ENCODE data around the gene CD163.
"Not testable (repeated sequence)": the region's sequence is repeated elsewhere in the genome, so short reads cannot be mapped to it uniquely, and the experiment has no call there.

- TF ChIP-seq, protein P1, sequence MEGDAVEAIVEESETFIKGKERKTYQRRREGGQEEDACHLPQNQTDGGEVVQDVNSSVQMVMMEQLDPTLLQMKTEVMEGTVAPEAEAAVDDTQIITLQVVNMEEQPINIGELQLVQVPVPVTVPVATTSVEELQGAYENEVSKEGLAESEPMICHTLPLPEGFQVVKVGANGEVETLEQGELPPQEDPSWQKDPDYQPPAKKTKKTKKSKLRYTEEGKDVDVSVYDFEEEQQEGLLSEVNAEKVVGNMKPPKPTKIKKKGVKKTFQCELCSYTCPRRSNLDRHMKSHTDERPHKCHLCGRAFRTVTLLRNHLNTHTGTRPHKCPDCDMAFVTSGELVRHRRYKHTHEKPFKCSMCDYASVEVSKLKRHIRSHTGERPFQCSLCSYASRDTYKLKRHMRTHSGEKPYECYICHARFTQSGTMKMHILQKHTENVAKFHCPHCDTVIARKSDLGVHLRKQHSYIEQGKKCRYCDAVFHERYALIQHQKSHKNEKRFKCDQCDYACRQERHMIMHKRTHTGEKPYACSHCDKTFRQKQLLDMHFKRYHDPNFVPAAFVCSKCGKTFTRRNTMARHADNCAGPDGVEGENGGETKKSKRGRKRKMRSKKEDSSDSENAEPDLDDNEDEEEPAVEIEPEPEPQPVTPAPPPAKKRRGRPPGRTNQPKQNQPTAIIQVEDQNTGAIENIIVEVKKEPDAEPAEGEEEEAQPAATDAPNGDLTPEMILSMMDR (conservative IDR thresholded peaks at IDR 0.05): not testable (repeated sequence)
- TF ChIP-seq EZH2 (IDR thresholded peaks at IDR 0.05; ENCODE audit: low read depth): not testable (repeated sequence)
Measured at GRCh38 chr12:7509793-7510470, 6.4 kb upstream of the CD163 start.

Measured in PC-9 (cell line).